HCT116 (cell line): ENCODE data around the gene DDI2. TPM values are rescaled to one million over a fixed set of nuclear protein-coding genes. Genes with fewer than 3 reads are reported as not detected.

Experiments
- ATAC-seq: fragments of 200-7000 bp; cut with Tn5 transposase; 2 replicates; pipeline ENCODE4 v1.9.1; 2020; ENCODE audit warnings: mild to moderate bottlenecking, moderate library complexity
- BruUV-seq: library from RNA; stranded (reverse); fragments of 400-500 nt; replicated peaks from 2 replicates; lab custom pipeline; 2021; lab: Mats Ljungman, UMichigan
- CTCF ChIA-PET: fragments of 300-600 bp; sonication (Branson Sonifier 250); formaldehyde crosslinking; loops from one replicate; lab custom pipeline; 2021; ENCODE audit warnings: antibody characterized with exemption; lab: Charles Lee
- POLR2A ChIA-PET: fragments of 300-600, 350-600 bp; sonication (Branson Sonifier 250); formaldehyde crosslinking; loops from one replicate; lab custom pipeline; 2021; ENCODE audit warnings: antibody characterized with exemption; lab: Charles Lee
- RAD21 ChIA-PET, 2 experiments: fragments of 300-600 bp; sonication (Branson Sonifier 250); formaldehyde crosslinking; loops; one replicate each; lab custom pipeline; 2023; ENCODE audit warnings: low total read pairs in 2 of 2; ENCODE audit not compliant: uncharacterized antibody in 2 of 2, unreplicated experiment in 2 of 2, low non-redundant PET in 1 of 2; lab: Charles Lee
- DNase-seq: peaks from one replicate; pipeline ENCODE4 v3.0.0-alpha.2; 2010; ENCODE audit warnings: low read depth, low spot score
- H2AFZ ChIP-seq: fragments of 200-600 bp; shearing (Covaris generic), sonication (generic); 2 replicates; pipeline ENCODE4 v1.6.1; 2017; ENCODE audit warnings: low read depth, mixed run types, mixed read lengths, antibody characterized with exemption, low read length; ENCODE audit not compliant: poor library complexity, severe bottlenecking
- H3K27ac ChIP-seq: 2 replicates; pipeline ENCODE4 v1.5.1; 2012; ENCODE audit warnings: low read depth, low read length
- H3K27me3 ChIP-seq: fragments of 200-600 bp; sonication (generic); 2 replicates; pipeline ENCODE4 v1.6.1; 2016; ENCODE audit warnings: mixed run types, low read length, mixed read lengths; ENCODE audit not compliant: insufficient read depth
- H3K36me3 ChIP-seq, 2 experiments: fragments of 200-500 bp in 1 of 2; fragments of 200-600 bp in 1 of 2; sonication (Bioruptor generic) in 1 of 2; sonication (generic) in 1 of 2; 2 replicates each; pipeline versions ENCODE4 v1.5.1 to v1.6.1; 2014 to 2016; ENCODE audit warnings: low read length in 2 of 2, inconsistent platforms in 1 of 2, mixed read lengths in 1 of 2, mixed run types in 1 of 2; ENCODE audit not compliant: insufficient read depth in 2 of 2, control insufficient read depth in 1 of 2
- H3K4me1 ChIP-seq, 2 experiments: fragments of 200-600 bp in 1 of 2; sonication (generic) in 1 of 2; 2 replicates each; pipeline versions ENCODE4 v1.5.1 to v1.6.1; 2012 to 2017; ENCODE audit warnings: low read length in 2 of 2, inconsistent platforms in 1 of 2, mild to moderate bottlenecking in 1 of 2, mixed read lengths in 1 of 2, mixed run types in 1 of 2, moderate library complexity in 1 of 2; ENCODE audit not compliant: insufficient read depth in 2 of 2, control insufficient read depth in 1 of 2
- H3K4me2 ChIP-seq: fragments of 200-600 bp; sonication (generic); 2 replicates; pipeline ENCODE4 v1.6.1; 2017; ENCODE audit warnings: mixed run types, low read length, mixed read lengths
- H3K4me3 ChIP-seq, 2 experiments: fragments of 200-600 bp in 1 of 2; sonication (generic) in 1 of 2; replicated peaks in 1 of 2; 2 replicates each; pipeline ENCODE4 v1.5.1; 2011 to 2016; ENCODE audit warnings: low read length in 2 of 2, control low read depth in 1 of 2, low read depth in 1 of 2, mild to moderate bottlenecking in 1 of 2, mixed read lengths in 1 of 2, mixed run types in 1 of 2
- H3K79me2 ChIP-seq: fragments of 200-600 bp; sonication (generic); 2 replicates; pipeline ENCODE4 v1.6.1; 2017; ENCODE audit warnings: mild to moderate bottlenecking, mixed run types, low read length, moderate library complexity, mixed read lengths; ENCODE audit not compliant: insufficient read depth
- H3K9ac ChIP-seq: fragments of 200-600 bp; sonication (generic); 2 replicates; pipeline ENCODE4 v1.6.1; 2016; ENCODE audit warnings: low read length, mixed read lengths
- H3K9me2 ChIP-seq: fragments of 200-600 bp; sonication (generic), shearing (Covaris generic); 2 replicates; pipeline ENCODE4 v1.6.1; 2017; ENCODE audit warnings: mixed run types, mild to moderate bottlenecking, moderate library complexity; ENCODE audit not compliant: insufficient read depth
- H3K9me3 ChIP-seq, 2 experiments: fragments of 200-500 bp in 1 of 2; fragments of 200-600 bp in 1 of 2; sonication (Bioruptor generic) in 1 of 2; sonication (generic) in 1 of 2; 2 replicates each; pipeline ENCODE4 v1.6.1; 2014 to 2017; ENCODE audit warnings: low read length in 2 of 2, mixed read lengths in 2 of 2, inconsistent platforms in 1 of 2, low read depth in 1 of 2, mild to moderate bottlenecking in 1 of 2, mixed run types in 1 of 2, moderate library complexity in 1 of 2; ENCODE audit not compliant: control insufficient read depth in 1 of 2, insufficient read depth in 1 of 2
- H4K20me1 ChIP-seq: fragments of 200-600 bp; sonication (generic), shearing (Covaris generic); 2 replicates; pipeline ENCODE4 v1.6.1; 2017; ENCODE audit warnings: mixed run types, mild to moderate bottlenecking, moderate library complexity; ENCODE audit not compliant: insufficient read depth
- CEBPB ChIP-seq: IDR thresholded peaks from 2 replicates; pipeline ENCODE4 v1.6.1; 2012; ENCODE audit warnings: low read depth
- EGR1 ChIP-seq: IDR thresholded peaks from 2 replicates; pipeline ENCODE4 v1.6.1; 2012; ENCODE audit warnings: low read depth
- EZH2phosphoT487 ChIP-seq: fragments of 200-600 bp; IDR thresholded peaks from 2 replicates; pipeline ENCODE4 v1.6.1; 2018; ENCODE audit warnings: antibody characterized with exemption, borderline replicate concordance
- FOSL1 ChIP-seq: IDR thresholded peaks from 2 replicates; pipeline ENCODE4 v1.6.1; 2012; ENCODE audit warnings: low read depth
- SRF ChIP-seq: IDR thresholded peaks from 2 replicates; pipeline ENCODE4 v1.6.1; 2012; ENCODE audit warnings: low read depth
- YY1 ChIP-seq: IDR thresholded peaks from 2 replicates; pipeline ENCODE4 v1.6.1; 2011; ENCODE audit warnings: low read length, low read depth, moderate library complexity, mild to moderate bottlenecking; ENCODE audit not compliant: insufficient replicate concordance; ENCODE audit errors: extremely low read depth
- ZNF274 ChIP-seq: fragments of 200-500 bp; sonication (Bioruptor generic); IDR thresholded peaks from 2 replicates; pipeline ENCODE4 v1.6.1; 2014; ENCODE audit warnings: mild to moderate bottlenecking, low read depth, low read length, inconsistent platforms
- intact Hi-C: fragments of 100-400 bp; cut with micrococcal nuclease; formaldehyde crosslinking; loops from 2 replicates; pipeline ENCODE4 v1.10.0; 2022
- total RNA-seq: library from RNA; stranded (reverse); gene quantifications from one replicate; pipeline ENCODE4 v1.2.1, GENCODE V29; 2021; ENCODE audit not compliant: unreplicated experiment
- TF ChIP-seq, protein P1 (sequence below): IDR thresholded peaks from 2 replicates; pipeline ENCODE4 v1.6.1; 2012
- TF ChIP-seq, protein P2 (sequence below), 3 experiments: fragments of 200-600 bp in 1 of 3; sonication (generic) in 1 of 3; IDR thresholded peaks in 2 of 3; conservative IDR thresholded peaks in 1 of 3; 2 replicates each; pipeline ENCODE4 v1.5.1; 2012 to 2017; ENCODE audit warnings: low read depth in 2 of 3, low read length in 2 of 3, antibody characterized with exemption in 1 of 3, borderline replicate concordance in 1 of 3, control low read depth in 1 of 3, mild to moderate bottlenecking in 1 of 3, mixed read lengths in 1 of 3, mixed run types in 1 of 3, moderate library complexity in 1 of 3; ENCODE audit not compliant: insufficient read depth in 1 of 3
- TF ChIP-seq, protein P3 (sequence below): IDR thresholded peaks from 2 replicates; pipeline ENCODE4 v1.6.1; 2012
- TF ChIP-seq, protein P4 (sequence below): IDR thresholded peaks from 2 replicates; pipeline ENCODE4 v1.6.1; 2012; ENCODE audit warnings: low read depth

Gene DDI2
- total RNA-seq, 1 experiment from 2014 or later: 26.3 TPM

DNA sequence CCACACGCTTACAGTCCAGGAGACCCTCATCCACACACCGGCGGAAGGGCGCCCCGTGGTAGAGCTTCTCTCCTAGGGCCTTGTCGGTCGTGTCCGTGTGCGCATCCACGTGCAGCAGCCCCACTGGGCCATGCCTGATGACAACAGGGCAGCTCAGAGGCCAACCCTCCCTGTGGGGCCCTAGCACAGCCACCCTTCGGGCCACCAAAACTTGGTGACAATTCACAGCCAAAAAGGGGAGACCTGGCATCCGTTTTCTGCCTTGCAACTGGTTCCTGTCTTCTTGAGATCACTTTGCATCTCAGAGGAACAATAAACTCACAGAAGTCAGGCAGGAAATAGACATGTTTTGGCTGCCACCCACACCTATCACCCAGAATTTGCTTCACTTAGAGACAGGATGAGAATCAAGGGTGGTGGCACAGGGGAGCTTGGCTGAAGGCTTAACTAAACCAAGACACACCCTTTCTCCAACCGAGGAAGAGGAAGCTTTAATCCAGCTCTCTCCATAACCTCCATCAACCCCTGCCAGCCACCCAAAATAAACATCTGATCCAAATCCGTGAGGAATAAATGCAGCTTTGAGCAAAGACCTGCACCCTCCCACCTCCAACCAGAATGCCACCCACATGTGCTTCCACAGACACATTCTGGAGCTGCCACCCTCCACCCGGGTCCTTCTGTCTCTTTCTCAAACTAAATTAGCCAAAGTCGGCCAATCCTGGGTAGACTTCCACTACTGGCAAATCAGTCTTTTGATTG, 38.2 kb upstream of the DDI2 start:
- CTCF ChIA-PET: no interaction called here
- no peaks in the 10 kb centered on the region for H3K9me3 ChIP-seq
- H4K20me1 ChIP-seq: no peaks in the 10 kb centered on the region
- H3K9ac ChIP-seq: no peak overlapping the region
- BruUV-seq: no TSS peak
- no peaks in the 10 kb centered on the region for H3K4me1 ChIP-seq
- no peak overlapping the region for H3K27ac ChIP-seq
- H3K79me2 ChIP-seq: no peaks in the 10 kb centered on the region
- no peaks in the 10 kb centered on the region for H3K27me3 ChIP-seq
- TF ChIP-seq, protein P1, sequence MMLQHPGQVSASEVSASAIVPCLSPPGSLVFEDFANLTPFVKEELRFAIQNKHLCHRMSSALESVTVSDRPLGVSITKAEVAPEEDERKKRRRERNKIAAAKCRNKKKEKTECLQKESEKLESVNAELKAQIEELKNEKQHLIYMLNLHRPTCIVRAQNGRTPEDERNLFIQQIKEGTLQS: no peak
- TF ChIP-seq EZH2phosphoT487 (no peak), FOSL1 (no peak), EGR1 (no peak), CEBPB (no peak), SRF (no peak), YY1 (no peak), ZNF274 (no peak)
- TF ChIP-seq, protein P2, sequence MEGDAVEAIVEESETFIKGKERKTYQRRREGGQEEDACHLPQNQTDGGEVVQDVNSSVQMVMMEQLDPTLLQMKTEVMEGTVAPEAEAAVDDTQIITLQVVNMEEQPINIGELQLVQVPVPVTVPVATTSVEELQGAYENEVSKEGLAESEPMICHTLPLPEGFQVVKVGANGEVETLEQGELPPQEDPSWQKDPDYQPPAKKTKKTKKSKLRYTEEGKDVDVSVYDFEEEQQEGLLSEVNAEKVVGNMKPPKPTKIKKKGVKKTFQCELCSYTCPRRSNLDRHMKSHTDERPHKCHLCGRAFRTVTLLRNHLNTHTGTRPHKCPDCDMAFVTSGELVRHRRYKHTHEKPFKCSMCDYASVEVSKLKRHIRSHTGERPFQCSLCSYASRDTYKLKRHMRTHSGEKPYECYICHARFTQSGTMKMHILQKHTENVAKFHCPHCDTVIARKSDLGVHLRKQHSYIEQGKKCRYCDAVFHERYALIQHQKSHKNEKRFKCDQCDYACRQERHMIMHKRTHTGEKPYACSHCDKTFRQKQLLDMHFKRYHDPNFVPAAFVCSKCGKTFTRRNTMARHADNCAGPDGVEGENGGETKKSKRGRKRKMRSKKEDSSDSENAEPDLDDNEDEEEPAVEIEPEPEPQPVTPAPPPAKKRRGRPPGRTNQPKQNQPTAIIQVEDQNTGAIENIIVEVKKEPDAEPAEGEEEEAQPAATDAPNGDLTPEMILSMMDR (IDR thresholded peaks at IDR 0.05 in 2 of 3, conservative IDR thresholded peaks at IDR 0.05 in 1 of 3; ENCODE audit: borderline replicate concordance in 1 of 3, insufficient read depth in 1 of 3, low read depth in 2 of 3, low read length in 2 of 3): no peak
- TF ChIP-seq, protein P3, sequence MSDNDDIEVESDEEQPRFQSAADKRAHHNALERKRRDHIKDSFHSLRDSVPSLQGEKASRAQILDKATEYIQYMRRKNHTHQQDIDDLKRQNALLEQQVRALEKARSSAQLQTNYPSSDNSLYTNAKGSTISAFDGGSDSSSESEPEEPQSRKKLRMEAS: no peak
- TF ChIP-seq, protein P4, sequence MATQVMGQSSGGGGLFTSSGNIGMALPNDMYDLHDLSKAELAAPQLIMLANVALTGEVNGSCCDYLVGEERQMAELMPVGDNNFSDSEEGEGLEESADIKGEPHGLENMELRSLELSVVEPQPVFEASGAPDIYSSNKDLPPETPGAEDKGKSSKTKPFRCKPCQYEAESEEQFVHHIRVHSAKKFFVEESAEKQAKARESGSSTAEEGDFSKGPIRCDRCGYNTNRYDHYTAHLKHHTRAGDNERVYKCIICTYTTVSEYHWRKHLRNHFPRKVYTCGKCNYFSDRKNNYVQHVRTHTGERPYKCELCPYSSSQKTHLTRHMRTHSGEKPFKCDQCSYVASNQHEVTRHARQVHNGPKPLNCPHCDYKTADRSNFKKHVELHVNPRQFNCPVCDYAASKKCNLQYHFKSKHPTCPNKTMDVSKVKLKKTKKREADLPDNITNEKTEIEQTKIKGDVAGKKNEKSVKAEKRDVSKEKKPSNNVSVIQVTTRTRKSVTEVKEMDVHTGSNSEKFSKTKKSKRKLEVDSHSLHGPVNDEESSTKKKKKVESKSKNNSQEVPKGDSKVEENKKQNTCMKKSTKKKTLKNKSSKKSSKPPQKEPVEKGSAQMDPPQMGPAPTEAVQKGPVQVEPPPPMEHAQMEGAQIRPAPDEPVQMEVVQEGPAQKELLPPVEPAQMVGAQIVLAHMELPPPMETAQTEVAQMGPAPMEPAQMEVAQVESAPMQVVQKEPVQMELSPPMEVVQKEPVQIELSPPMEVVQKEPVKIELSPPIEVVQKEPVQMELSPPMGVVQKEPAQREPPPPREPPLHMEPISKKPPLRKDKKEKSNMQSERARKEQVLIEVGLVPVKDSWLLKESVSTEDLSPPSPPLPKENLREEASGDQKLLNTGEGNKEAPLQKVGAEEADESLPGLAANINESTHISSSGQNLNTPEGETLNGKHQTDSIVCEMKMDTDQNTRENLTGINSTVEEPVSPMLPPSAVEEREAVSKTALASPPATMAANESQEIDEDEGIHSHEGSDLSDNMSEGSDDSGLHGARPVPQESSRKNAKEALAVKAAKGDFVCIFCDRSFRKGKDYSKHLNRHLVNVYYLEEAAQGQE: no peak
- TF ChIP-seq, all 23 proteins: peak for 0
- no peak overlapping the region for H3K4me2 ChIP-seq
- no peak overlapping the region for H3K4me3 ChIP-seq
- ATAC-seq: no peak
- POLR2A ChIA-PET: no interaction called here
- RAD21 ChIA-PET: no interaction called here
- DNase-seq: no peak
- no peaks in the 10 kb centered on the region for H3K9me2 ChIP-seq
- intact Hi-C loops: no loop called here
- no peaks in the 10 kb centered on the region for H3K36me3 ChIP-seq
- H2AFZ ChIP-seq: no peak overlapping the region
